Right lung (tissue), 10 donors: Measurements from ENCODE around the gene KLC3. TPM values are rescaled to one million over a fixed set of nuclear protein-coding genes. Genes with fewer than 3 reads are reported as not detected.
"Not testable (repeated sequence)": the region's sequence is repeated elsewhere in the genome, so short reads cannot be mapped to it uniquely, and the experiment has no call there.

Source experiments
- DNase-seq, 2 donors: peaks; one replicate each; pipeline ENCODE4 v3.0.0-alpha.2; 2013
- long read RNA-seq, 8 donors: transcript quantifications; one replicate each; lab custom pipeline, GENCODE V29; 2026
- polyA plus RNA-seq, 5 donors: library from polyadenylated mRNA; unstranded; fragments of 120-200 nt; gene quantifications; one replicate each; pipeline versions ENCODE4 v1.2.1 to v1.2.3, GENCODE V29; 2013; ENCODE audit warnings: inconsistent platforms in 1 of 5, low replicate concordance in 1 of 5; ENCODE audit not compliant: insufficient read length in 5 of 5, insufficient read depth in 1 of 5

Gene KLC3
- 1 to 10 TPM in 1 of 5 donors, under 1 TPM in 4; 0.34 to 1.2 (median 0.65) TPM for polyA plus RNA-seq
- long read RNA-seq, donor 1, result 0 reads
- long read RNA-seq, donor 2, result 0 reads
- long read RNA-seq, donor 3, partial matches to known transcripts, result 6 of 6 reads
- long read RNA-seq, donor 3, other reads (novel, unspliced or antisense), result 0 of 6 reads
- long read RNA-seq, donor 4, result 0 reads
- long read RNA-seq, donor 5, result 0 reads
- long read RNA-seq, donor 6, result 0 reads
- long read RNA-seq, donor 7, result 0 reads
- long read RNA-seq, donor 8, result 0 reads

DNA sequence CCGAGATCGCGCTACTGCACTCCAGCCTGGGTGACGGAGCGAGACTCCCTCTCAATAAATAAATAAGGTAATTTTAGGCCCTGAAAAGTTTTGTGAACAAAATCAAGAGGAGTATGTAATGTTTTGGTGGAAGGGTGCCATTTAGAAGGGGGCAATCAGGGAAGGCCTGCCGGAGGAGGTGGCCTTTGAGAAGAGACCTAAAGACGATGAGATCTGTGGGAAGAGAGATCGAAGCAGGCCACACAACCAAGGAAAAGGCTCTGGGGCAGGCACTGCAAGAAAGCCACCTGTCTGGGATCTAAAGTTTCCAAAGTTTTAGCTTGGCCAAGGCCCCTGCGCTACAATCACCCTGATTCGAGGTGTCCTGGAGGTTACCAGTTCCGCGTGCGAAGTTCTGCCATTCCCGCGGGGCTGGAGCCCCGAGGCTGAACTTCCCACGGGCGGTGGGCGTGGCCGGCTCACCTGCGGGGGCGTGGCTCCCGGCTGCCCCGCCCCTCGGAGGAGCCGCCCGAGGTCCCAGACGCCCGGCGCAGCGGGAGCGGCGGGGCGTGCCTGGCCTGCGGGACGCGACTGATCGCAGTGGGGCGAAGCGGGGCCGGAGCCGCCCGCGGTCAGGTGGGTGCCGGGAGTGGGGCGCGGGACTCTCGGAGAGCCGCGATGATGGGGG, at the start of gene KLC3:
Gene KLC3 (plus strand): TSS at position 519 of the 667 bp plus-strand sequence. CDS start 4,792 bp downstream, outside the sequence.
- no peak for DNase-seq

DNA sequence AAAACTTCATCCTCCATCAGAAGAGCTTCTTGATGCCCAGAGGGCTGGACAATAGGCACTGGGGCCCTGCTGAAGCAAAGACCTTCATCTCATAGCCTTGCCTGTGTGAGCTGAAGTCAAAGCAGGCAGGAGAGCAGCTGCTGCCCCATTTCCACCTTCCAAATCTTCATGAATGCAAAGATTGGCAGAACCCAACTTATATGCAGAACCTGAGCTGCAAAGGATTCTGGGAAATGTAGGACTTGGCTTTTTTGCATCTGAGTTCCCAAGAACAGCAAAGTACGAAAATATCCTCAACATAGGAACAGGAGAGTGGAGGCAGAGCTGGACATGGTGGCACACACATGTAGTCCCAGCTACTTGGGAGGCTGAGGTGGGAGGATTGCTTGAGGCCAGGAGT, 48.7 kb upstream of the KLC3 start:
- no peak for DNase-seq

- no peak for DNase-seq
Measured at GRCh38 chr19:45293682-45294081, 46.9 kb upstream of the KLC3 start.

DNA sequence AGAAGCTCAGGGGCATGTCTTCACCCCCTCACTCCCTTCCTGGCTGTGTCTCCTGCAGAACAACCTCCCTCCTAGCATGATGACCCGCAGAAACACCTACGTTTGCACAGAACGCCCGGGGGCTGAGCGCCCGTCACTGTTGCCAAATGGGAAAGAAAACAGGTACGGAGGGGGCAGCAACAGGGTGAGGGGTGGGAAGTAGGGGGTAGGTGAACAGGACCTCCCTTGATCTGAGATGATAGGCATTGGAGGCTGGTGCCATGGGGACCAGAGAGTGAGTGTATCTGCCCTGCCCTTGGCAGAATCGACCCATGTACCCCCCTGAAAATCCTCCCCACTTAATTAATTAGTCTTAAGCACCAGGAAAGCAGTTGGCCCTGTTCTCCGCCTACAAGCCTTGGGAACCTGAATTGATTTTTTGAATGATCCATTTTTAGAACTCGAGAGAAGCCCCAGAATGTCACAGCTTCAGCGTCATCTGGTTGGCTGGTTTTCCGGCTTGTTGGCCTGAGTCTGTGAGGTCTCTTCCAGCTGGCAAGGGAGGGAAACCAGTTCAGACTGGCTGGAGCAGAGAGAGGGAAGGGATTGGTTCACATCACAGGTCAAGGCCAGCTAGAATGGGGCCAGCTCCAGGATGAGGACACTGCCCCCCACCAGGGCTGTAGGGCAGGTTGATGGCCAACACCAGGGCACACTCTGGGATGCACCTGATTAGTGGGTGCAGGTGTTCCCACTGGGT, 46.1 kb upstream of the KLC3 start:
- DNase-seq, result no peak

DNA sequence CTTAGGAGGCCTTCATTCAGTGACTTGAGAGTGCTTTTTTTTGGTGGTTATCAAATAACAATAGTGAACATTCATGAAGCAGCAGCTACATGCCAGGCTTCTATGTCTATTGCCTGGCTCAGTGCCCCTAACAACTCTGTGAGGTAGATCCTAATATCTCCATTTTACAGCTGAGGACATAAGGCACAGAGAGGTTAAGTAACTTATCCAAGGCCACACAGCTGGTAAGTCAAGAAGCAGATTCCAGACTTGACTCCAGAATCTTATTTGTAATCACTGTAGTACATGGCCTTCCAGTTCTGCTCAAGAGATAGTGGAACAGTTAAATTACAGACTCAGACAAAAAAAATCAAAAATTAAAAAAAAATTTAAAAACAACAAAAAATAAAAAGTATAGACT, 44.7 kb upstream of the KLC3 start:
- DNase-seq, result no peak

GRCh38 chr19:45296355-45296754, 44.2 kb upstream of the KLC3 start:
- DNase-seq, result no peak

- no peak for DNase-seq
Measured at GRCh38 chr19:45297674-45298073, 42.9 kb upstream of the KLC3 start.

GRCh38 chr19:45298264-45298663, 42.3 kb upstream of the KLC3 start:
- no peak for DNase-seq

DNA sequence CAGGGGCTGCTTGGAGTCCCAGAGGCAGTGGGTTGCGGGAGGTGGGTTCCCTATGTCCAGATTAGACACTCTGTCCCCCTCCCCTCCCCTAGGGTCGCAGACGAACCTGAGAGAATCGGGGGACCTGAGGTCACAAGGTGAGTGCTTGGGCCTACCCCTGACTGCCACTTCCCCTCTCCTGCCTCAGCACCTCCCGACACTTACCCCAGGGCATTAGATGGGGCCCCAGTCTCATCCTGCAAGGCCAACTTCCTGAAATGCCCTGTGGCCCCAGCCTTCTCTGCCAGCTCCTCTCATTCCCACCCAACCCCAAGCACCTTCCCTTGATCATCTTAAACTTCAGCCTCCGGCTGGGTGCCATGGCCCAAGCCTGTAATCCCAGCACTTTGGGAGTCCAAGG, 40.8 kb upstream of the KLC3 start:
- no peak for DNase-seq

DNA sequence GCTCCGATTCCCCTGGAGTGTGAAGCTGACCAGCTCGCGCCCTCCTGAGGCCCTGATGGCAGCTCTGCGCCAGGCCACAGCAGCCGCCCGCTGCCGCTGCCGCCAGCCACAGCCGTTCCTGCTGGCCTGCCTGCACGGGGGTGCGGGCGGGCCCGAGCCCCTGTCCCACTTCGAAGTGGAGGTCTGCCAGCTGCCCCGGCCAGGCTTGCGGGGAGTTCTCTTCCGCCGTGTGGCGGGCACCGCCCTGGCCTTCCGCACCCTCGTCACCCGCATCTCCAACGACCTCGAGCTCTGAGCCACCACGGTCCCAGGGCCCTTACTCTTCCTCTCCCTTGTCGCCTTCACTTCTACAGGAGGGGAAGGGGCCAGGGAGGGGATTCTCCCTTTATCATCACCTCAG, 38.1 kb upstream of the KLC3 start:
- DNase-seq, result no peak

- DNase-seq, result no peak
Measured at GRCh38 chr19:45303269-45304060, 37.1 kb upstream of the KLC3 start.

GRCh38 chr19:45304141-45304926, 36.2 kb upstream of the KLC3 start:
- no peak for DNase-seq

DNA sequence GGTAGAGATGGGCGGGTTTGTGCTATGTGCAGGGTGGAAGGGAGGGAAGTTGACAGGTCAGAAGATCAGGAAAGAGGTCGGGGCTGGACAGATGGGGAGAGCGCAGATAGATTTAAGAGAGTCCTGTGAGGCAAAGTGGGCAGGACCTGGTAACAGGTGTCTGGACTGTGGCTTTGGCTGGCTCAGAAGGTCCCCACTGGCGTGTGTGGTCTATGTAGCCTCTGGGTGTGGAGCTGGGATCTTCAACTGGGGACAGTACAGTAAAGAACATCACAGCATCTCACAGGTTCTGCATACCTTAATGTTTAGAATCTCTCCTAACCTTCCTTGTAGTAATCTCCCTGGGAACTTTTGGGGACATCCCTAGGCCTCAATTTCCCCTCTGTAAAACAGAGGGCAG, 35.5 kb upstream of the KLC3 start:
- no peak for DNase-seq

DNA sequence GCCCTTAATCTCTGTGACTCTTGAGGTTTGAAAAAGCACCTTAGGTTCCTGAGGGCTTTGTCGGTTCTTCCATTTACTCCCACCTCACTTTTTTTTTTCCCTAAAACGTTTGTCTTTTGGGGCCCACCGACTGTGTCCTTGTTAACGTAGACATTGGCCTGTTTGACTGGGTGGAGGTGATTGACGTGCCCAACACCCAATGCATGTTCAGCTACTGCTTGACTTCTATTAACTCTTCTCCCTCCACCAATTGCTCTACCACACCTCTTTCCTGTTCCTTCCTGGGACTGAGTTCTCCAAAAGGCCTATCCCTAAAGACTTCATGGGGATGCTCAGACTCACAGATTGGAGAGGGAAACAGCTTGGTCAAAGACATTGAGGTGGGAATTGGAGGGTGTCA, 35.1 kb upstream of the KLC3 start:
- DNase-seq, result no peak

GRCh38 chr19:45306040-45306439, 34.5 kb upstream of the KLC3 start:
- DNase-seq, result no peak

DNA sequence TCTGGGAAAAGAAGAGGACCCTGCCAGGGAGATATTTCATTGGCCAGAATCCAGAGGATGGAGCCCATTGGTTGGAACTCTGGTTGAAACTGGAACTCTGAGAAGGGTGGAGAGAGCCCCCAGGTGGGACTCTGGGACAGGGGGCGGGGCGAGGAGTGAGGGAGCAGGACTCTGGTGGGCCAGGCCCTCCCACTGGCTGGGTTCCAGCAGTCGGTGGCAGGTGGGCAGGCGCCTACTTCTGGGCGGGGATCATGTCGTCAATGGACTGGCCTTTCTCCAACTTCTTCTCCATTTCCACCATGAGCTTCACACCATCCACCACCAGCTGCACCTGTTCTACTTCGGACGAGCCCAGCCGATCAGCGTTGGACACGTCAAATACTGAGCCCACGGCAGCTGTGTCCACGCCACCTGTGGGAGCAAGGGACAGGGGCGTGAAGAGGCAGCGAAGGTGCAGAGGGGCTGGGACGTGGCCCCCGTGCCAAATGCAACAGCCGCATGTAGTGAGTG, 34.0 kb upstream of the KLC3 start:
- DNase-seq, result no peak

GRCh38 chr19:45307361-45307760, 33.2 kb upstream of the KLC3 start:
- DNase-seq, result no peak

GRCh38 chr19:45309322-45309721, 31.2 kb upstream of the KLC3 start:
- not testable (repeated sequence) for DNase-seq

GRCh38 chr19:45311621-45312020, 28.9 kb upstream of the KLC3 start:
- no peak for DNase-seq

DNA sequence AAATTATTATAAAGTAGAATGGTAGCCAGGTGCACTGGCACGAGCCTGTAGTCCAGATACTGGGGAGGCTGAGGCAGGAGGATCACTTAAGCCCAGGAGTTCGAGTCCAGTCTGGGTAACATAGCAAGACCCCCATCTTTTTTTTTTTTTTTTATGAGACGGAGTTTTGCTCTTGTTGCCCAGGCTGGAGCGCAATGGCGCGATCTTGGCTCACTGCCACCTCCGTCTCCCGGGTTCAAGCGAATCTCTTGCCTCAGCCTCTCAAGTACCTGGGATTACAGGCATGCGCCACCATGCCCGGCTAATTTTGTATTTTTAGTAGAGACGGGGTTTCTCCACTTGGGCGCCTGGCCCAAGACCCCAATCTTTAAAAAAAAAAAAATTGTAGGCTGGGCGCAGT, 28.3 kb upstream of the KLC3 start:
- DNase-seq, result not testable (repeated sequence)

GRCh38 chr19:45314708-45315245, 25.8 kb upstream of the KLC3 start:
- DNase-seq, result no peak
